Trophoblast cell (in vitro differentiated cells and primary cell): ENCODE data around the gene FAM186B.

Experiments used
- DNase-seq, 2 donors: peaks; one replicate each; pipeline ENCODE4 v3.0.0-alpha.2; 2016
- H2AFZ ChIP-seq: 2 replicates; pipeline ENCODE4 v1.6.1; 2013; ENCODE audit warnings: low read length, moderate library complexity, mild to moderate bottlenecking; ENCODE audit not compliant: insufficient read depth, poor library complexity
- H2AK5ac ChIP-seq: 2 replicates; pipeline ENCODE4 v1.6.1; 2013; ENCODE audit warnings: mild to moderate bottlenecking, low read length
- H2BK120ac ChIP-seq: 2 replicates; pipeline ENCODE4 v1.6.1; 2013; ENCODE audit warnings: low read length, mild to moderate bottlenecking, moderate library complexity; ENCODE audit not compliant: insufficient read depth, poor library complexity
- H2BK12ac ChIP-seq: 2 replicates; pipeline ENCODE4 v1.6.1; 2013; ENCODE audit warnings: mild to moderate bottlenecking, low read length, moderate library complexity
- H2BK5ac ChIP-seq: 2 replicates; pipeline ENCODE4 v1.6.1; 2013; ENCODE audit warnings: low read length, low read depth, moderate library complexity, mild to moderate bottlenecking; ENCODE audit not compliant: poor library complexity
- H3K14ac ChIP-seq: 2 replicates; pipeline ENCODE4 v1.6.1; 2013; ENCODE audit warnings: mild to moderate bottlenecking, low read length
- H3K18ac ChIP-seq: 2 replicates; pipeline ENCODE4 v1.6.1; 2013; ENCODE audit warnings: mild to moderate bottlenecking, low read length
- H3K23ac ChIP-seq: 2 replicates; pipeline ENCODE4 v1.6.1; 2013; ENCODE audit warnings: low read length
- H3K27ac ChIP-seq: 2 replicates; pipeline ENCODE4 v1.5.1; 2013; ENCODE audit warnings: low read depth, mild to moderate bottlenecking, inconsistent platforms, low read length, moderate library complexity
- H3K27me3 ChIP-seq: 2 replicates; pipeline ENCODE4 v1.6.1; 2013; ENCODE audit warnings: inconsistent platforms, mild to moderate bottlenecking, low read length, moderate library complexity; ENCODE audit not compliant: insufficient read depth
- H3K36me3 ChIP-seq, 2 experiments: 1 replicate in 1 of 2; 2 replicates in 1 of 2; pipeline ENCODE4 v1.6.1; 2013; ENCODE audit warnings: low read length in 2 of 2, mild to moderate bottlenecking in 2 of 2, moderate library complexity in 1 of 2; ENCODE audit not compliant: insufficient read depth in 2 of 2, control insufficient read depth in 1 of 2
- H3K4ac ChIP-seq: 2 replicates; pipeline ENCODE4 v1.6.1; 2013; ENCODE audit warnings: low read depth, mild to moderate bottlenecking, low read length, moderate library complexity
- H3K4me1 ChIP-seq, 2 experiments: 1 replicate in 1 of 2; 2 replicates in 1 of 2; pipeline ENCODE4 v1.6.1; 2013; ENCODE audit warnings: low read length in 2 of 2, mild to moderate bottlenecking in 2 of 2, moderate library complexity in 1 of 2; ENCODE audit not compliant: insufficient read depth in 2 of 2, control insufficient read depth in 1 of 2
- H3K4me2 ChIP-seq: 2 replicates; pipeline ENCODE4 v1.6.1; 2013; ENCODE audit warnings: inconsistent platforms, mild to moderate bottlenecking, low read length, moderate library complexity
- H3K4me3 ChIP-seq: 2 replicates; pipeline ENCODE4 v1.5.1; 2013; ENCODE audit warnings: mild to moderate bottlenecking, low read depth, low read length, inconsistent platforms
- H3K79me1 ChIP-seq: one replicate; pipeline ENCODE4 v1.6.1; 2013; ENCODE audit warnings: low read length
- H3K79me2 ChIP-seq: 2 replicates; pipeline ENCODE4 v1.6.1; 2013; ENCODE audit warnings: low read length, mild to moderate bottlenecking; ENCODE audit not compliant: control insufficient read depth, insufficient read depth, poor library complexity
- H3K9ac ChIP-seq: 2 replicates; pipeline ENCODE4 v1.6.1; 2013; ENCODE audit warnings: mild to moderate bottlenecking, low read length
- H3K9me3 ChIP-seq: 2 replicates; pipeline ENCODE4 v1.6.1; 2013; ENCODE audit warnings: low read depth, mild to moderate bottlenecking, control low read depth, inconsistent platforms, low read length; ENCODE audit not compliant: insufficient read depth
- H4K12ac ChIP-seq: 2 replicates; pipeline ENCODE4 v1.6.1; 2013; ENCODE audit warnings: low read depth, mild to moderate bottlenecking, low read length, moderate library complexity
- H4K8ac ChIP-seq: 2 replicates; pipeline ENCODE4 v1.6.1; 2013; ENCODE audit warnings: low read depth, mild to moderate bottlenecking, low read length, moderate library complexity
- H4K91ac ChIP-seq: one replicate; pipeline ENCODE4 v1.6.1; 2013; ENCODE audit warnings: low read depth, mild to moderate bottlenecking, low read length, moderate library complexity
- WGBS: extraction: QIAGEN DNeasy Blood & Tissue Kit; methylation state at CpG from one replicate; pipeline ENCODE4 v1.1.7; 2013; ENCODE audit warnings: missing lambda C conversion rate; ENCODE audit not compliant: insufficient read length, insufficient coverage; ENCODE audit errors: extremely low coverage; 5-methylcytosine and 5-hydroxymethylcytosine counted together

FAM186B gene

DNA sequence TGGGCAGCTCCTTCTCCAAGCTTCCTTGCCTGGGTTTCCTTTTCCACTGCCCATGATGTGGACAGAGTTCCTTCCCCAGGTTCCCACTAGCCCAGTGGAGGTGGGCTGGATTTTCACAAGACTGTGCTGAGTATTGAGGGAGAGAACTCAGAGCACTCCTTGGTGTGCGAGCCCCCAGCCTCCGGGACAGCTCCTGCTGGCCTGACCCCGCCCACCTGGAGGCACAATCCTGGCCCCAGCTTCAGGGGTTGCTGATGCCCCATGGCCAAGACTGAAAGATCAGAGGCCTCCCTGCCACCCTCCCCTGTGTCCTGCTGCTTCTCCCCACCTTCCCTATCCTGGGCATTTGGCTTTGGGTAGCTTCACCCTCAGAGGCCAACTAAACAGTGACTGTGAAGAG lies 59.0 kb downstream of the FAM186B start:
- WGBS = no CpG with 5 or more reads among the region's 3 CpGs

DNA sequence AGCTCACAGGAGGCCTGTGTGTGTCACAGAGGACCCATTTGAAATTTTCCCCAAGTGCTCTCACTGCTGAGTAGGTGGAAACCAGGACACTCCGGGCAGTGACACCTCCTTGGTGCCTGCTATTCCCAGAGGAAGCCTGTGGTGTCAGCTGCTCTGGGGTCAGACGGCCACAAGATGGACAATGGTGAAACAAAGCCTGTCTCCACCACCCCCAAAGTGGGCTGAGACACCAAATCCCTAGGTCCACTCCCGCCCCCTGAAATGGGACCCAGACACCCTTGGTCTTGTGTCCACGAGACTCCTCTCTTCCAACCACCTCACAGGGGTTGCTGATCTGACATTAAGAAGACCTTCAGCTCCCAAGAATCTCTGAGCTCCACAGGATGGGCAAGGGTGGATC lies 59.6 kb downstream of the FAM186B start:
- Histone ChIP-seq H3K9me3 (peaks cover 7% of the 10 kb centered on the region), H2BK120ac (no peak overlapping the region), H4K8ac (no peak overlapping the region), H3K9ac (no peak overlapping the region), H3K27me3 (peaks cover 47% of the 10 kb centered on the region), H2AFZ (no peak overlapping the region), H3K4me2 (no peak overlapping the region), H3K36me3 (no peaks in the 10 kb centered on the region), H3K27ac (no peak overlapping the region), H3K79me1 (no peaks in the 10 kb centered on the region), H4K12ac (no peak overlapping the region), H3K4me3 (no peak overlapping the region), H3K23ac (no peak overlapping the region), H3K4ac (no peak overlapping the region), H2AK5ac (no peak overlapping the region), H4K91ac (no peak overlapping the region), H3K79me2 (no peaks in the 10 kb centered on the region), H2BK12ac (no peak overlapping the region), H3K4me1 (peaks cover 3 to 8% of the 10 kb centered on the region in 2 experiments), H2BK5ac (no peak overlapping the region), H3K14ac (no peak overlapping the region), H3K18ac (no peak overlapping the region)
- WGBS = no CpG with 5 or more reads among the region's 4 CpGs
- no peak for DNase-seq

More for the DNA sequence above, 59.0 kb downstream of the FAM186B start:
- H3K79me1 ChIP-seq = no peaks in the 10 kb centered on the region
- no peak overlapping the region for H3K27ac ChIP-seq
- no peak overlapping the region for H3K18ac ChIP-seq
- no peak overlapping the region for H3K4ac ChIP-seq
- H3K4me1 ChIP-seq = peaks cover 3 to 8% of the 10 kb centered on the region in 2 experiments
- no peak overlapping the region for H3K23ac ChIP-seq
- no peak overlapping the region for H2BK120ac ChIP-seq
- DNase-seq = no peak
- no peak overlapping the region for H3K9ac ChIP-seq
- no peak overlapping the region for H2AK5ac ChIP-seq
- no peak overlapping the region for H4K91ac ChIP-seq
- H3K27me3 ChIP-seq = peaks cover 40% of the 10 kb centered on the region
- no peak overlapping the region for H2AFZ ChIP-seq
- H4K12ac ChIP-seq = no peak overlapping the region
- no peak overlapping the region for H4K8ac ChIP-seq
- no peak overlapping the region for H3K4me2 ChIP-seq
- H3K79me2 ChIP-seq = no peaks in the 10 kb centered on the region
- H2BK5ac ChIP-seq = no peak overlapping the region
- peaks cover 7% of the 10 kb centered on the region for H3K9me3 ChIP-seq
- H3K4me3 ChIP-seq = no peak overlapping the region
- no peaks in the 10 kb centered on the region for H3K36me3 ChIP-seq
- H3K14ac ChIP-seq = no peak overlapping the region
- no peak overlapping the region for H2BK12ac ChIP-seq

DNA sequence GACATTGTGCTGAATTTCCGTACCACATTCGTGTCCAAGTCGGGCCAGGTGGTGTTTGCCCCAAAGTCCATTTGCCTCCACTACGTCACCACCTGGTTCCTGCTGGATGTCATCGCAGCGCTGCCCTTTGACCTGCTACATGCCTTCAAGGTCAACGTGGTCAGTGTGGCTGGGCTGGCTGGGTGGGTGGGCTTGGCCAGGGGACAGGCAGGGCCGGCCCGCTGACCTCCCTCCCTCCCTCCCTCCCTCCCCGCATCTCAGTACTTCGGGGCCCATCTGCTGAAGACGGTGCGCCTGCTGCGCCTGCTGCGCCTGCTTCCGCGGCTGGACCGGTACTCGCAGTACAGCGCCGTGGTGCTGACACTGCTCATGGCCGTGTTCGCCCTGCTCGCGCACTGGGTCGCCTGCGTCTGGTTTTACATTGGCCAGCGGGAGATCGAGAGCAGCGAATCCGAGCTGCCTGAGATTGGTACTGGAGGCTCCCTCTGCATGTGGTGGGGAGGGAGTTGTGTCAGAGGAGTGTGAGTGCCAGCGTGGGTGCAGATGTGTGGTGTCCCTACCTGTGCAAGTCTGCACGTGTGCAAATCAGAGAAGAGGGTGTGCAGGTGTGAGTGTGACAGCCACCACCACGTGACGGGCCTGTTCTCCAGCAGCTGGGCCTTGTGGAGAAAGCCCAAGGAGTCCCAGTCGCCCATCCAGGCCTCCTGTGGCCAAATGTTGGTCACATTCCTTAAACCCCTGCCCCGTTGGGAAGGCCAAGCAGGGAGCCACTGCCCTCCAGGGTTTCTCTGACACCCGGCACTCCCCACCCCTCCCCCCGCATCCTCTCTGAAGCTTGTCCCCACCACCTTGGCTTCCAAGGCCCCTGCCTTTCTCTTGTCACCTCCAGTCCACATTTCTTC lies 61.3 kb downstream of the FAM186B start:
- Histone ChIP-seq H3K27me3 (peaks cover 58% of the 10 kb centered on the region), H3K27ac (no peak overlapping the region), H3K79me1 (no peaks in the 10 kb centered on the region), H4K8ac (no peak overlapping the region), H3K18ac (no peak overlapping the region), H3K4me2 (no peak overlapping the region), H3K4me1 (peaks cover 3 to 5% of the 10 kb centered on the region in 2 experiments), H4K91ac (no peak overlapping the region), H2BK12ac (no peak overlapping the region), H3K4ac (no peak overlapping the region), H2BK5ac (no peak overlapping the region), H3K9ac (no peak overlapping the region), H3K4me3 (peak overlapping the region; percentile 26), H2AK5ac (no peak overlapping the region), H2BK120ac (no peak overlapping the region), H3K9me3 (peaks cover 5% of the 10 kb centered on the region), H2AFZ (no peak overlapping the region), H4K12ac (no peak overlapping the region), H3K14ac (no peak overlapping the region), H3K23ac (no peak overlapping the region), H3K79me2 (no peaks in the 10 kb centered on the region), H3K36me3 (no peaks in the 10 kb centered on the region)
- DNase-seq = no peak
- no CpG with 5 or more reads among the region's 39 CpGs for WGBS

DNA sequence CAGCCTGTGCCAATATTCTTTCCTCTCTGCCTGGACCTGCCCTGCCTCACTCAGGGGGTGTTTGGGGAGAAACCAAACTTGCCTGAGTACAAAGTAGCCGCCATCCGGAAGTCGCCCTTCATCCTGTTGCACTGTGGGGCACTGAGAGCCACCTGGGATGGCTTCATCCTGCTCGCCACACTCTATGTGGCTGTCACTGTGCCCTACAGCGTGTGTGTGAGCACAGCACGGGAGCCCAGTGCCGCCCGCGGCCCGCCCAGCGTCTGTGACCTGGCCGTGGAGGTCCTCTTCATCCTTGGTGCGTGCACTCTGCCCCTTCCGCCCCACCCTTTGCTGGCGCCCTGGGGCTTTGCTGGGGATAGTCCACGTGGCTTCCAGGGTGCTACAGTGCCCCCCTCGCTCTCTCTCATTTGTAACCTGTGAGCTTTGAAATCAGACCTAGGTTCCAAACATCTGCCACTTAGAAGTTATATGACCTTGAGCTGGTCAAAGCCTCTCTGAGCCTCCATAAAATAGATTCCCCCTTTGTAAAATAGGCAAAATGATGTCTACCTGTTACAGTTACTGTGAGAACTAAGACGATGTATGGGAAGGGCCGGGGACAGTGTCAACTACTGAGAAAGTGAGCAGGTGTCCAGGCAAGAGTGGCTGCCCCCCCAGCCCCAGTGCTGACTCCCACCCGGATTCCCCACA lies 62.1 kb downstream of the FAM186B start:
- no peak overlapping the region for H4K8ac ChIP-seq
- H3K14ac ChIP-seq = no peak overlapping the region
- no peaks in the 10 kb centered on the region for H3K36me3 ChIP-seq
- H2AK5ac ChIP-seq = no peak overlapping the region
- H2BK5ac ChIP-seq = no peak overlapping the region
- H3K23ac ChIP-seq = no peak overlapping the region
- no peak overlapping the region for H3K9ac ChIP-seq
- no peak overlapping the region for H3K4me2 ChIP-seq
- peaks cover 5% of the 10 kb centered on the region for H3K9me3 ChIP-seq
- no peak overlapping the region for H3K27ac ChIP-seq
- no peak overlapping the region for H3K4me3 ChIP-seq
- no peak overlapping the region for H4K91ac ChIP-seq
- no peaks in the 10 kb centered on the region for H3K79me2 ChIP-seq
- DNase-seq = no peak
- H2AFZ ChIP-seq = no peak overlapping the region
- no peaks in the 10 kb centered on the region for H3K79me1 ChIP-seq
- H4K12ac ChIP-seq = no peak overlapping the region
- peaks cover 59% of the 10 kb centered on the region for H3K27me3 ChIP-seq
- H2BK12ac ChIP-seq = no peak overlapping the region
- peaks cover 0 to under 1% of the 10 kb centered on the region in 2 experiments for H3K4me1 ChIP-seq
- H2BK120ac ChIP-seq = no peak overlapping the region
- WGBS = no CpG with 5 or more reads among the region's 20 CpGs
- no peak overlapping the region for H3K4ac ChIP-seq
- no peak overlapping the region for H3K18ac ChIP-seq
